Body of pancreas (tissue), 4 donors: ENCODE results near the gene CSTPP1. TPM values are rescaled to one million over a fixed set of nuclear protein-coding genes. Genes with fewer than 3 reads are reported as not detected.
"Not testable (repeated sequence)": the region's sequence is repeated elsewhere in the genome, so short reads cannot be mapped to it uniquely, and the experiment has no call there.

Experiments
- ATAC-seq: fragments of 150-250 bp; one replicate; pipeline ENCODE4 v1.9.1; 2016
- DNase-seq, 4 donors: peaks; one replicate each; pipeline ENCODE4 v3.0.0-alpha.2; 2019
- H3K27ac ChIP-seq, 4 donors: fragments of 200-600 bp; sonication (generic); 1 replicate in 3 of 4; 2 replicates in 1 of 4; pipeline versions ENCODE4 v1.5.1 to v1.6.1; 2016 to 2019; ENCODE audit warnings: mild to moderate bottlenecking in 1 of 4, mixed read lengths in 1 of 4, moderate library complexity in 1 of 4
- H3K27me3 ChIP-seq, 2 donors: fragments of 200-600 bp; sonication (generic); one replicate each; pipeline ENCODE4 v1.6.0; 2016; ENCODE audit warnings: mild to moderate bottlenecking in 1 of 2
- H3K36me3 ChIP-seq, 2 donors: fragments of 200-600 bp; sonication (generic); replicated peaks in 1 of 2; 2 replicates each; pipeline ENCODE4 v1.5.1; 2016; ENCODE audit warnings: low read depth in 2 of 2; ENCODE audit not compliant: insufficient read depth in 1 of 2
- H3K4me1 ChIP-seq: fragments of 200-600 bp; sonication (generic); one replicate; pipeline ENCODE4 v1.6.0; 2016
- H3K4me3 ChIP-seq, 2 donors: fragments of 200-600 bp; sonication (generic); 1 replicate in 1 of 2; 2 replicates in 1 of 2; pipeline ENCODE4 v1.5.1; 2016 to 2019
- H3K9me3 ChIP-seq, 3 donors: fragments of 200-600 bp; sonication (generic); 1 replicate in 2 of 3; 2 replicates in 1 of 3; pipeline ENCODE4 v1.5.1; 2016
- POLR2A ChIP-seq, 3 donors: fragments of 450-650 bp; IDR thresholded peaks; one replicate each; pipeline ENCODE4 v1.6.1; 2016; ENCODE audit warnings: antibody characterized with exemption in 3 of 3, mild to moderate bottlenecking in 2 of 3
- WGBS, 2 donors: methylation state at CpG; one replicate each; pipeline ENCODE4 v1.1.5; 2017; 5-methylcytosine and 5-hydroxymethylcytosine counted together
- intact Hi-C: fragments of 100-400 bp; cut with DNase I; formaldehyde crosslinking; loops from one replicate; pipeline ENCODE4 v1.15.1; 2023
- total RNA-seq, 2 donors: library from RNA; depleted of rRNA; stranded (reverse); fragments of >200 nt; gene quantifications; one replicate each; pipeline ENCODE4 v1.1.0, GENCODE V29; 2016
- TF ChIP-seq, protein P1 (sequence below), 7 experiments: fragments of 450-650 bp in 4 of 7; fragments of 200-600 bp in 3 of 7; sonication (generic) in 3 of 7; IDR thresholded peaks; one replicate each; pipeline ENCODE4 v1.5.1; 2016 to 2019; ENCODE audit warnings: antibody characterized with exemption in 7 of 7

CSTPP1 gene
- total RNA-seq, 2 donors from 2014 or later: 11.2 to 13.2 TPM

GRCh38 chr11:46984548-46984947 is 48.0 kb downstream of the CSTPP1 start:
- Histone ChIP-seq H3K4me1 (no peaks in the 10 kb centered on the region), H3K27me3 (no peaks in the 10 kb centered on the region), H3K36me3 (no peaks in the 10 kb centered on the region), H3K4me3 (no peak overlapping the region), H3K27ac (no peak overlapping the region), H3K9me3 (no peaks in the 10 kb centered on the region)
- WGBS, 2 donors: 90 to 96% methylated on average over 2 of the region's 2 CpGs
- intact Hi-C loops: no loop called here
- TF ChIP-seq, protein P1, sequence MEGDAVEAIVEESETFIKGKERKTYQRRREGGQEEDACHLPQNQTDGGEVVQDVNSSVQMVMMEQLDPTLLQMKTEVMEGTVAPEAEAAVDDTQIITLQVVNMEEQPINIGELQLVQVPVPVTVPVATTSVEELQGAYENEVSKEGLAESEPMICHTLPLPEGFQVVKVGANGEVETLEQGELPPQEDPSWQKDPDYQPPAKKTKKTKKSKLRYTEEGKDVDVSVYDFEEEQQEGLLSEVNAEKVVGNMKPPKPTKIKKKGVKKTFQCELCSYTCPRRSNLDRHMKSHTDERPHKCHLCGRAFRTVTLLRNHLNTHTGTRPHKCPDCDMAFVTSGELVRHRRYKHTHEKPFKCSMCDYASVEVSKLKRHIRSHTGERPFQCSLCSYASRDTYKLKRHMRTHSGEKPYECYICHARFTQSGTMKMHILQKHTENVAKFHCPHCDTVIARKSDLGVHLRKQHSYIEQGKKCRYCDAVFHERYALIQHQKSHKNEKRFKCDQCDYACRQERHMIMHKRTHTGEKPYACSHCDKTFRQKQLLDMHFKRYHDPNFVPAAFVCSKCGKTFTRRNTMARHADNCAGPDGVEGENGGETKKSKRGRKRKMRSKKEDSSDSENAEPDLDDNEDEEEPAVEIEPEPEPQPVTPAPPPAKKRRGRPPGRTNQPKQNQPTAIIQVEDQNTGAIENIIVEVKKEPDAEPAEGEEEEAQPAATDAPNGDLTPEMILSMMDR (IDR thresholded peaks at IDR 0.05): no peak
- no peak for TF ChIP-seq POLR2A (IDR thresholded peaks at IDR 0.05)
- DNase-seq: no peak
- no peak for ATAC-seq

- H3K27ac ChIP-seq: no peak overlapping the region
- H3K4me3 ChIP-seq: no peak overlapping the region
- no peaks in the 10 kb centered on the region for H3K27me3 ChIP-seq
- intact Hi-C loops: no loop called here
- H3K36me3 ChIP-seq: no peaks in the 10 kb centered on the region
- no peak for TF ChIP-seq POLR2A (IDR thresholded peaks at IDR 0.05)
- TF ChIP-seq, protein P1 (IDR thresholded peaks at IDR 0.05): no peak
- H3K9me3 ChIP-seq: no peaks in the 10 kb centered on the region
- H3K4me1 ChIP-seq: no peaks in the 10 kb centered on the region
- 83 to 85% methylated on average over 4 of the region's 4 CpGs for WGBS, 2 donors
- no peak for ATAC-seq
- no peak for DNase-seq
Measured at GRCh38 chr11:46984987-46985386, 48.4 kb downstream of the CSTPP1 start.

DNA sequence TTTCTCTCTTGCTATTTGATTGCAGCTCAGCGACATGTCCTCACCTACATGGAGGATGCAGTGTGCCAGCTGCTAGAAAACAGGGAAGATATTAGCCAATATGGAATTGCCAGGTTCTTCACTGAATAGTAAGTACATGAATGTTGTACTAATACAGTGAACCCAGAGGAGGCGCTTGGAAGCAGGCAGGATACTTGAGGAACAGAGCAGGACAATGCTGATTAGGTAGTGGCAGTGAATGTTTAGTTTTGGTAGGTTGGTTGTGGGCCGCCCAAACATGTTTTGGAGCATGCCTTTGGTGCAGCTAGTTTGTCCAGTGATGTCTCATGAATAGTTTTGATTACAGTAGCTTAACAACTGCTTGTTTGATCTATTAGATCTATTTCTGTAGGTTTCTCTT is 50.6 kb downstream of the CSTPP1 start:
- 89 to 95% methylated on average over 3 of the region's 3 CpGs for WGBS, 2 donors
- Histone ChIP-seq H3K4me1 (no peaks in the 10 kb centered on the region), H3K9me3 (no peaks in the 10 kb centered on the region), H3K27me3 (no peaks in the 10 kb centered on the region), H3K4me3 (no peak overlapping the region), H3K27ac (no peak overlapping the region), H3K36me3 (no peaks in the 10 kb centered on the region)
- intact Hi-C loops: no loop called here
- TF ChIP-seq POLR2A (IDR thresholded peaks at IDR 0.05): no peak
- TF ChIP-seq, protein P1 (IDR thresholded peaks at IDR 0.05): peak in 1 of 7 experiments; percentile 2
- DNase-seq: no peak
- ATAC-seq: no peak

DNA sequence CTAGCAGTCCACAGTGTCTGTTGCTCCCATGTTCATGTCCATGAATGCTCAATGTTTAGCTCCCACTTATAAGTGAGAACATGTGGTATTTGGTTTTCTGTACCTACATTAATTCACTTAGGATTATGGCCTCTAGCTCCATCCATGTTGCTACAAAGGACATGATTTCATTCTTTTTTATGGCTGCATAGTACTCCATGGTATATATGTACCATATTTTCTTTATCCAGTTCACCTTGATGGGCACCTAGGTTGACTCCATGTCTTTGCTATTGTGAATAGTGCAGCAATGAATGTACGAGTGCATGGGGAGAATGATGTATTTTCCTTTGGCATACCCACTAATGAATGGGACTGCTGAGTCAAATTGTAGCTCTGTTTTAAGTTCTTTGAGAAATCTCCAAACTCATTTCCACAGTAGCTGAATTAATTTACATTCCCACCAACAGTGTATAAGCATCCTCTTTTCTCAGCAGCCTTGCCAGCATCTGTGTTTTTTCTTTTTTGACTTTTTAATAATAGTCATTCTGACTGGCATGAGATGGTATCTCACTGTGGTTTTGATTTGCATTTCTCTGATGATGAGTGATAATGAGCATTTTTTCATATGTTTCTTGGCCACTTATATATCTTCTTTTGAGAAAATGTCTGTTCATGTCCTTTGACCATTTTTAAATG is 53.4 kb downstream of the CSTPP1 start:
- DNase-seq, H3K27me3 ChIP-seq, H3K9me3 ChIP-seq, H3K4me1 ChIP-seq, H3K36me3 ChIP-seq, H3K27ac ChIP-seq, H3K4me3 ChIP-seq, ATAC-seq, intact Hi-C loops: not testable (repeated sequence)
- WGBS, 2 donors: 83 to 93% methylated on average over 1 of the region's 1 CpG

DNA sequence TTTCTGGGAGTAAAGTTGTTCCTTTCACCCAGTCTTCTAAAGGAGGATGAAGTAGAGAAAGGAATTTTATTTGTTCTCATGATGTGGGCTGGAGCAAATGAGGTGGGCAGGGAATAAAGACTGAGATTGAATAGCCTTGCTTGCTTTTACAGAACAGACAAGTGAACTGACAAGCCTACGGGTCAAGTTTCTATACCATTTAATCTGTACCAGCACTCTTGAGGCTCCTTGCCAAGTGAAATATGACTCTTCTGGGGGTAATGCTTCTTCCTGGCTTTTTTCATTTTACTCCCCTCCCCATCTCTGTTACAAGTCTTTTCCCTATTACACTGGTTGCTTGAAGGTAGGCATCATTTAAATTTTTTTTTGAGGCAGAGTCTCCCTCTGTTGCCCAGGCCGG is 54.8 kb downstream of the CSTPP1 start:
- DNase-seq: no peak
- Histone ChIP-seq H3K36me3 (no peaks in the 10 kb centered on the region), H3K4me1 (no peaks in the 10 kb centered on the region), H3K27me3 (no peaks in the 10 kb centered on the region), H3K4me3 (no peak overlapping the region), H3K27ac (no peak overlapping the region), H3K9me3 (no peaks in the 10 kb centered on the region)
- WGBS, 2 donors: 97% methylated on average over 2 of the region's 2 CpGs
- intact Hi-C loops: no loop called here
- no peak for ATAC-seq
- TF ChIP-seq, protein P1 (IDR thresholded peaks at IDR 0.05): no peak
- no peak for TF ChIP-seq POLR2A (IDR thresholded peaks at IDR 0.05)

DNA sequence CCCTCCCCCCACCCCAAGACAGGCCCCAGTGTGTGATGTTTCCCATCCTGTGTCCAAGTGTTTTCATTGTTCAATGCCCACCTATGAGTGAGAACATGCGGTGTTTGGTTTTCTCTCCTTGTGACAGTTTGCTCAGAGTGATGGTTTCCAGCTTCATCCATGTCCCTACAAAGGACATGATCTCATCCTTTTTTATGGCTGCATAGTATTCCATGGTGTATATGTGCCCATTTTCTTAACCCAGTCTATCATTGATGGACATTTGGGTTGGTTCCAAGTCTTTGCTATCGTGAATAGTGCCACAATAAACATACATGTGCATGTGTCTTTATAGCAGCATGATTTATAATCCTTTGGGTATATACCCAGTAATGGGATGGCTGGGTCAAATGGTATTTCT is 55.8 kb downstream of the CSTPP1 start:
- H3K36me3 ChIP-seq, intact Hi-C loops: not testable (repeated sequence)

DNA sequence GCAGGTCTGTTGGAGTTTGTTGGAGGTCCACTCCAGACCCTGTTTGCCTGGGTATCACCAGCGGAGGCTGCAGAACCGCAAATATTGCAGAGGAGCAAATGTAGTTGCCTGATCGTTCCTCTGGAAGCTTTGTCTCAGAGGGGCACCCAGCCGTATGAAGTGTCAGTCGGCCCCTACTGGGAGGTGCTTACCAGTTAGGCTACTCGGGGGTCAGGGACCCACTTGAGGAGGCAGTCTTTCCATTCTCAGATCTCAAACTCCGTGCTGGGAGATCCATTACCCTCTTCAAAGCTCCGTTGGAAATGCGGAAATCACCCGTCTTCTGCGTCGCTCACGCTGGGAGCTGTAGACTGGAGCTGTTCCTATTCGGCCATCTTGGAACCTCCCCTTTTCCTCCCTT is 61.2 kb downstream of the CSTPP1 start:
- H3K9me3 ChIP-seq, H3K27me3 ChIP-seq, intact Hi-C loops, DNase-seq, H3K4me3 ChIP-seq, ATAC-seq, H3K27ac ChIP-seq, H3K4me1 ChIP-seq, H3K36me3 ChIP-seq: not testable (repeated sequence)
- 92 to 98% methylated on average over 14 of the region's 14 CpGs for WGBS, 2 donors

More for the DNA sequence above, 55.8 kb downstream of the CSTPP1 start:
- WGBS, 2 donors: 68 to 84% methylated on average over 2 of the region's 2 CpGs
- not testable (repeated sequence) for H3K27ac ChIP-seq, H3K4me3 ChIP-seq, DNase-seq, H3K27me3 ChIP-seq, H3K9me3 ChIP-seq, ATAC-seq, H3K4me1 ChIP-seq
